Umbilical cord (tissue), 2 donors: ENCODE measurements around the gene GOLT1A. TPM values are rescaled to one million over a fixed set of nuclear protein-coding genes. Genes with fewer than 3 reads are reported as not detected.
A peak's percentile ranks its signal among the peaks of the same experiment; 100 is the strongest.

Experiments
- DNase-seq: peaks from one replicate; pipeline ENCODE4 v3.0.0-alpha.2; 2015; ENCODE audit warnings: low spot score
- total RNA-seq: library from RNA; depleted of rRNA; stranded (reverse); fragments of >200 nt; gene quantifications from one replicate; pipeline ENCODE4 v1.2.3, GENCODE V29; 2014; ENCODE audit warnings: low replicate concordance; ENCODE audit not compliant: insufficient read depth

GOLT1A gene
- total RNA-seq, 1 donor from 2014 or later, result not detected

DNA sequence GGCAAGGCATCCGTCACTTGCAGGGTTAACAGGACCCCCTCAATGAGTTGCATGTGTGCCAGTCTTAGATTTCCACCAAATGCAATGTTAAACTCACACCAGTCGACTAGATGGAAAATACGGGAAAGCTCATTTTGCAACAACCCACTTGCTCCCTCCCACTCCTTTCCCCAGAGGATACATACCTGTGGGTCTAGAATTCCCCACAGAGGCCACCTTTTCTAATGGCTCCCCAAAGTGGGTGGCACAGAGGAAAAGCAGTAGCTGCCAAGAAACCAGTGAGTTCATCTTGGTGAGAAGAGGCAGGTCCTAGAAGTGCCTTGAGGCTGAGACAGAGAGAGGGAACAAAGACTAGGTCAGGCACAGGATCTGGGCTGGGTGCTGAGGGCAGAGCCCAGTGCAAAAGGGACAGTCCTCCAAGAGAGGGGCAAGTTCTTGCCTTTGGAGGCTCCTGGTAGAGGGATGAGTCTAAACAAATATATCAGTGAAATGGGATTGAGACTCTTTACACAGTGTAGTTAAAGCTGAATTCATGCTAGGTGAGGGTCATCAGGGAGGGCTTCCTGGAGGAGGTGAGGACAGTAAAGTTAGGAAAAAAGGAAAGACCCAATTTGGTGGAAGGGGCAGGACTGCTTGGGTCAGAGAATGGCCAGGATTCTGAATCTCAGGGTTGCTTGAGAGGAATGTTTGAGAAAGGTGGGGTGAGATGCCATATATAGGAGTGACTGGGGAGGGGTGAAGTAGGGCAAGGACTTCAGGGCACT, 21.0 kb downstream of the GOLT1A start:
- no peak for DNase-seq

DNA sequence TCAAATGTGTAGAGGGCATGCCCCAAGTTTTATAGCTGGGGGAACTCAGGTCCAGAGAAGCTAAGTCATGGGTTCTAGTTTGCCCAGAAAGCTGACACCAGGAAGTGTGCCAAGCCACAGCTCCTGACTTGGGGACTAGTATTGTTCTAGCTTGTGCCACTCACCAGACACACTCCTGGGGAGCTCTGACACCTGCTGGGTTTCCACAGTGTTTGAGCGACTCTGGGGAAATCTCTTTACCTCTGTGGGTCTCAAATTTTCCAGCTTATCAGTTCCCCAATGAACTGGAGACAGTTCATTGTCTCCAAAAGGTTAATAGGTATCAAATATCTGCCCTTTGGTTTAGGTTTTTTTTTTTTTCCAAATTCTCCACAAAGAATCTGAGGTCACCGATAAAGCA, 21.7 kb downstream of the GOLT1A start:
- no peak for DNase-seq

DNA sequence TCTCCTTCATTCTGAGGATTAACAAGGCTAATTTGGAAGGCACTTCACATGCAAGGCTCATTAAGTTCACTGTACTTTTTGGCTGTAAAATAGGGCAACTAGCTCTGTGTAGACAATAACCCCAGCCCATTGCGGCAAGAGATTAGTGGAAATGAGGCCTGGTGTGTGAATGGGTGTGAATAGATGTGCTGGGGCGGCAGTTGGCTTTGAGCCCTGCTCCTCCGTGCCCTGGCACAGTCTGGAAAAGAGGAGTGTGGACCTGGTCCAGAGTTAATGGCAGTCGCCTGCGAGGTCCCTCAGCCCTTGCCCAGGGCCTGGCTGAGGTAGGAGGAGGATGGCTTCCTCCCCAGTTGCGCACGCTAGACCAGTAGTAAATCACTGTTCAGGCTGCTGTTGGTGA, 22.3 kb downstream of the GOLT1A start:
- no peak for DNase-seq

DNA sequence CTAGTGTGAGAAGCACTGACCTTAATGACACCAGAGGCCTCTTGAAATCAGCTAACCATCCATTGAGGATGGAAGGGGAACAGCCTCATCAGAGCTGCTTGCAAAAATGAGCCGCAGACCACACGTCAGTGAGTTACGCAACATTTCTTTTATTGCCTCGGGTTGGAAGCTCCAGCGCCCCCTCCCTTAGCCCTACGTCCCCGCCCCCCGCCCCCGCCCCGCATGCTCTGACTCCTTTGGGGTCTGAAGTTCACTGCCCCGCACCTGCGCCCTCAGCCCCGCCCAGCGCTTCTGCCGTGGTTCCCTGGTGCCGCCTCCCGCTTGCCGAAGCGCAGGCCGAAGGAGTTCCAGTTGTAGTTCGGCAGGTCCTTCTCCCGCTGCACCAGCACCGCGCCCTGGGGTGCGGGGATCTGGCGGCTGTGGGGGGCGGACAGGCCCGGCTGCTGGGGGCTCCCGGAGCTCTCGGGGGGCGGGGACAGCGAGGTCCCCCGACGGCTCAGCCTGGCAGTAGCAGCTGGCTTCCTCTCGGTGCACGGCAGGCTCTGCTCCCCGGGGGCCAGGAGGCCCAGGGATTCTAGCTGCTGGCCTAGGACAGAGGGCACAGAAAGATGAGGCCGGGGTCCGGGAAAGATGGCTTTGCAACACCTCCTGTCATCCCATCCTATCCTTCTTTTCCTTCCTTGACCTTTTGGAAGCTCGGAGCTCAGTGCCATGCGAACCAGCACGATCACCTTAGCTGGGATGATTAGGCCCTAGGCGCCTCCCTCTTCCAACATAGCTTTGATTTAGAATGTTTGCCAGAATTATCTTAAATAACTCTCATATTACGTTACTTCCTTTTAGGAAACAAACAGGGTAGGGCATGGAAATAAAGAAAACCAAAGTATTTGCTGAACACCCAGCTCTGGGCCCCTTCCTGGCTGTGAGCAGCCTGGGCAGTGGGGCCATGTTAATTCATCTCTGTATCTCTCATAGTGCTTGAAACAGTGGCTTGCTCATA, 23.3 kb downstream of the GOLT1A start:
- peak; percentile 76 for DNase-seq

DNA sequence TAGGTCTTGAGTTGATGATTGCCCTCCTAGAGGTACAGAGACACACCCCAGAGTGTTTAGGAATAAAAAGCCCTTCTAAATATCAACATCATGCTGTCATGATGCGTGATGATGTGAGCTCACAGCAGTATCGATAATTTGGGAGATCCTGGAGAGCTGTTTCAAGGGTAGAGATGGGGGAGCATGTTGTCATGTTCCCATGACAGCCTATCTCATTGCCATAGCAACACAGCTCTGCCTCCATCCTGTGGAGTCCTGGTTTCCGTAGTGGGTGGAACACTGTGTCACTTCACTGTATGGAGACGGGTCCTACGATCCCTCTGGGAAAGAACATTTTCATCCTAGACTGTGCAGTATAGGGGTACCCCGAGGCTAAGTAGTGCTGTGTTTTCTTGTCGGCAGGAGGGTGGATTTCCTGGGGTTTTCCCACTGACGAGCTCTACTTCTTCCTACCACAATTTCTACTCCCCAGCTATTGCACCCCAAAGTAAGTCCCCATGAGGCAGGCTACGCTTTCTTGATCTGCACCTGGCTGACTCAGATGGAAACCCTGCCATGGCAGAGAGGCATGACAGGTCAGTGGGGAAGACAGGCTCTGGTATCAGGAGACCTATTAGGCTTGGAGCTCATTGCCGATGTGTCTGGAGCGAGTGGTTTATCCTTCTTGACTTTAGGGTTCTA, 24.7 kb downstream of the GOLT1A start:
- no peak for DNase-seq

DNA sequence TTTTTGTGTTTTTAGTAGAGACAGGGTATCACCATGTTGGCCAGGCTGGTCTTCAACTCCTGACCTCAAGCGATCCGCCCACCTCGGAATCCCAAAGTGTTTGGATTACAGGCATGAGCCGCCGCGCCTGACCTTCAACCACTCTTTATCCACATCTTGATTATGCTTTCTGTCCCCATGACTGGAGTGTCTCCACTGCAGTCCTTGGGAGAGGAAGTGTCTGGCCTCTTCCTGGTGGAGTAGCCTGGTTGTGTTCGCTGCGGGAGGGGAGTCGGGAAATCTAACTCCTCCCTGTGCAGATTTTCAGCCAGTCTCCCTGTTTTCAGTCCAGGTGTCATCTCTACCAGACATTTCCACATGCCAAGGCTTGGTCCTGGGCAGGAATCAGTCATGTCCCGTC, 27.2 kb downstream of the GOLT1A start:
- DNase-seq, result no peak

DNA sequence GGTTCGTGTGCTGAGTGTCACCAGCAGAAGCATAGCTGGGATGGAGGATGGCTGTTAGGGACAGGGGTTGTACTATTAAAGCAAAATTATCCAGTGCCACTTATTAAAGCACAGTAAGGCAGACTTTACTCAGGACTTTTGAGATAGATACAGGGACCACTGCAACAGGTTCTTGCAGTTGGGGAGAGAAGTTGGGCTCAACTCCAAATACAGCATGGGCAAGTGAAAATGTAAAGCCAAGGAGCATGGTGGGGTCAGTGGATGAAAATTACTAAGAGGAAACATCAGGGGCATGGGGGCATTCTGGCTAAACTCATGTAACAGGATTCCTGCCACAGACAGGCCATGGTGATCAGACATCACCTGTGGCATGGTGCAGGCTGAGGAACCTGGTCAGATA, 32.7 kb downstream of the GOLT1A start:
- no peak for DNase-seq

DNA sequence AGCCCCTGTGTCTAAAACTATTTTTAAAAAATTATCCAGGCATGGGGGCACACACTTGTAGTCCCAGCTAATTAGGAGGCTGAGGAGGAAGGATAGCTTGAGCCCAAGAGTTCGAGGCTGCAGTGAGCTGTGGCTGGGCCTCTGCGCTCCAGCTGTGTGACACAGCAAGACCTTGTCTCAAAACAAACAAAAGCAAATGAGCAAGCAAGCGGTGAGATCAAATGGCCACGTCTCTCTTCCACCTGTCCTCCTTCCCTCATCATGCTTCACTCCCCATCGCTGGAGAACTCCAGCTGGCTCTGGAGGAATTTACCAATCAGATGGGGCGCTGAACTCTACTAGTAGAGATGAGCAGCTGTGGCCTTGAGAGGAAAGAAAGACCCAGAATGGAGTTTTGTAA, 33.7 kb downstream of the GOLT1A start:
- no peak for DNase-seq

DNA sequence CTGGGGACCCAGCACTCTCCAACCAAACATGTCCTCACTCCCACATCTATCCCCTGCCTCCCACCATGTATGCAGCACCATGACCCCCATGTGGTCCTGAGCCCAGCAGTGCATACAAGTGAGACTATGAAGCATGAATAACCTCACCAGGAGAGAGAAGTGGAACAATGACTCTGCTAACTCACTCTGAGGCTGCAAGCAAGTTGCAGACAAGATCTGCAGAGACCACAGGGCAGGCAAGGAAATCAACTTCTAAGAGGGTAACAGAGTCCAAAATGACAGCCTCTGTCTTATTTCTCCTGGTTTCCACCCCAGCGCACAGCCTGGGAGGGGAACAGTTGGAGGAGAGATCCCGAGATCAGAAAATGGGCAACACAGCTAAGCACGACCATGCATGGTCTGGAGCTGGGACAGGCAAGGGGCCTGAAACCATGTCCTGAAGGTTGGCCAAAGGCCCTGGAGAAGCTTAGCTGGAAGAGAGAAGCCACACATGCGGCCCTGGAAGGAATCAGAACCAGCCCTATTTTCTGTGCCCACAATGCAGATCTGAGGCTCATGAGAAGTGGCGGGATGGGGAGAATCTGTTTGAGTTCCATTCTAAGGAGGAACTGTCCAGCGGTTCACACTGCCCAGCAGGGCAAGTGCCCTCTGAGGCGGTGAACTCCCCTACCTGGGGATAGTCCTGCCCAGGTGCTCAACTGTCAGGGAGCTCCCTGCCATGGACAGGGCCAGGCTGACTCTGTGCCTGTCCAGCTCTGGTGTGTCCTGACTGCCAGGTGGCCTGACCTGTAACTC, 35.1 kb downstream of the GOLT1A start:
- DNase-seq, result no peak

DNA sequence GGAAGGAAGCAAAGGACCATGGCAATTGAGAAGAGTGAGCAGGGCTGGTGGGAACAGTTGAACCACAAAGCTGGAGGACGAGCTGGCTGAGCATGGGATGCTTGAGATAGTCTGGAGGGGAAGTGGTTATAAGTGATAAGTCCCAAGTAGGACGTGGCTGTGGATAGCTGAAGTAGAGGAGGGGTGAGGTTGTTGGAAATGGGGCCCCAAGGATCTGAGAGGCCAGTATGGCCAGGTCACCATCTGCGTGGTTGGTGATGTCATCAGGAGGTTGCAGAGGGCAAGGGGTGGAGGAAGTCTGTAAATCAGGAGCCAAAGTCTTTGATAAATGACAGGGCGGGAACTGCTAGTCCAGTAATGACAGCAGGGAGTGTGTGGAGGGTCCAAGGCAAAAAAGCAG, 36.7 kb downstream of the GOLT1A start:
- DNase-seq, result no peak

DNA sequence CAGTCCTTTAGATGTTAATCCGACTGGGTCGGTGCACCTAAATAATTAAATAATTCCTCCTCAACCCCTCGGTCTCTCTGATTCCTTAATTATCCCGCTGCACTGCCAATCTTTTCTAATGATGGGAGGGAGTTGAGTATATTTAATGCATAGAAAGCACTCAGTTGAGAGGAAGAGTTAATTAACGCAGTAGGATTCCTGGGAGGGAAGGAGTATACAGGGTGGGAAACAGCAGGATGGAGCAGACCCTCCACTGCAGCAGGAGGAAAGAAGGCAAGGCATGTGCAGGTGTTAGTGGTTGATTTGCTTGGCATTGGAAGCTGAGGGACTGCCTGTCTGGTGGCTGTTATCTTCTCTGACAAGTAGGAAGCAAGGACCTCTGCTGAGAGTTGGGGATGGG, 37.7 kb downstream of the GOLT1A start:
- DNase-seq, result no peak

DNA sequence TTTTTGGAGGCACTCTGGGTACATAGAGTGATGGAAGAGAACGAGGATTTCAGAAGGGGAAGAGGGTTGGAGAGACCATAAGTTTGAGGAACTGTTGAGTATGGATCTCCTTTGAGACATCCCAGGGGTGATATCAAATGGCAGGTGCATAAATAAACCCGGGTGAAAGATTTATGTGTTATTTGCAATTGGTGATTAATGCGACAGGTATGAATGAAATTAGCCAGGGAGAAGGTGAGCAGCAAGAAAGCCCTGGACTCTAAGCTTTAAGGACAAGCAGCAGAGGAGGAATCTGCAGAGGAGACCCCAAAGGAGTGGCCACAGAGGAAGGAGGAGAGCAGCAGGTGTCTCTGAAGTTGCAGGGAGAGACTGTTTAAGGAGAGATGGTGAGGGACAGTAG, 38.8 kb downstream of the GOLT1A start:
- no peak for DNase-seq

DNA sequence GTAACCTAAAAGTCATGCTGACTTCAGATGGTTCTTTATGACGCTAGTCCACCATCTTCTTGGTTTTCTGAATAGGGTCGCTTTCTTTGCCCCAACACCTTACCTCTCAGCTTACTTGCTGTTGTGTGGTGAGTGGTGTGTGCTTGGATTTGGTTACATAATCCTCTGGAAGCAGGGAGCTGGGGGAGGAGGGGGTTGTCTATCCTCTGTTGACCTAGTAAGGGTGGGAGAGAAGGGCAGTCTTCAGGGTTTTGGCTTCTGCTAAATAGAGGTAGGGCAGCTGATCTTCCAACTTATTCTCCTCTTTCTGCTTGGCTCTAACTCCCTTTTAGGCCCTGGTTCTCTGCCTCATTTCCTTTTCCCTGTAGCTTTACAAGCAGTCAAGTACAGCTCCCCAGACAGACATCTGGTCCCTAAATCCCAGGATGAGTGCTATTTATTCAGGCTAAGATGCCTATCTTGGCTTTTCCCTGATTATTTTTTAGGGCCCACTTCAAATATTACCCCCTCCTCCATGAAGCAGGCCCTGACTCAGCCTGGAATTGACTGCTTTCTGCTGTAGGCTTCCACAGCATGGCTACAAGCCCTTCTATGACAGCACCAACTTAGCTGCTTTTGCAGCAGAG, 41.3 kb downstream of the GOLT1A start:
- DNase-seq, result peak; percentile 65

DNA sequence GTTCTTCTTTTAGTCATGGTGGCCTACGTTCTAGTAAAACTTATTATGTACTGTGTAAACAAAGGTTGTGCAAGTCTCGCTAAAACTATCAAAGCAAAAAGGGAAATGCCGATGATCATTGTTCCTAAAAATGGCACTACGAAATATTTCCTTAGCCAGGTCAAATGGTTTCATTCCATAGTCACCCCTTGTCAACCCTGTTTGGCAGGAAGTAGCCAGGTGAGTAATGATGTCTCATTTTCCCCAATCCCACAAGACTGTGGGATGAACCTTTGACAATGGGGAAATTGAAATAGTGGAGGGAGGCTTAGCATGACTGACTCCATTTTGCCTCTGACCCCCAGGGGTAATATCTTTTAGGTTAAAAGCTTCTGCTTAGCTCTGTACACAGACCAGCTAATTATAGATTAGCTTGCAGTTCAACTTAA, 42.0 kb downstream of the GOLT1A start:
- no peak for DNase-seq

DNA sequence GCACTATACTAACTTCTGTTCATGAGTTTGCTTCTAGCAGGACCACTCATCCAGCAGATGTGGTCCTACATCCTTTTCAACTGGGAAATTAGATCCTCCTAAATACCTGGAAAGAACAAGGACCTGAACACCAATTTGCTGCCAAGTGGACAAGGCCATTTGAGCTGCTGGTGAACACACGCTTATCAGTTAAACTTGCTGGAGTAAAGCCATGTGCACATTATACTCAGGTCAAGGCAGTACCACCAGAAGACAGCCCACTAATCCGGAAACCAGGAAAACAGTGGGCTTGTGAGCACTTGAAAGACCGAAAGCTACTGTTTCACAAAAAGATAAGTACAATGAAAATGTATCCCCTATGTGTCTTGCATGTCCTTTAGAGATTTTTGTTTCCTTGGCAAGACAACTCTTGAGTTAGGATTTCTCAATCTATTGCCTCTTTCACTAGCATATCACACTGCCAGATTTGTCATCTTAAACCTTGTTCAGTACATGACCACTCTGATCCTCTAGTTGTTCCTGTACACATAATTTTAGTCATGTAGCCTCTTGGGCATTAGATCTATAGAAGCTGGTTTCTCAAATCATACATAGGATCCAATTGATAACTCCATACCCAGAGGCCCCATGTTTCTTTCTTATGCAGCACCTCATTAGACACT, 43.2 kb downstream of the GOLT1A start:
- no peak for DNase-seq

DNA sequence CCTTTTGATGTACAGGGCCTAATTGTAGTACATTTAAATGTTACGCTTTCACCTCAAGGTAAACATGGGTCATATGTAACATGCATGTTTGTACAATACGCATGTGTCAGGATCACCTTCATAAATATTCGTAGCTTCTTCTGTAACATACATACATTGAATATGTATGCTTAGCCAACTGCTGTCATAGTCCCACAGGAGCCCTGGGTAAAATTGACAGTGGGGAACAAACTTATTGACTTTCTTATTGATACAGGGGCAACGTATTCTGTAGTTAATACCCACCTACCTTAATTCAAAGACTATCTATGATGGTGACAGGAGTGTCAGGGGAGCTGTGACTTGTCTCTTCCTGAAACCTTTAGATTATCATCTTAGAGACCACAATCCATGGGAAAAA, 43.9 kb downstream of the GOLT1A start:
- DNase-seq, result no peak

DNA sequence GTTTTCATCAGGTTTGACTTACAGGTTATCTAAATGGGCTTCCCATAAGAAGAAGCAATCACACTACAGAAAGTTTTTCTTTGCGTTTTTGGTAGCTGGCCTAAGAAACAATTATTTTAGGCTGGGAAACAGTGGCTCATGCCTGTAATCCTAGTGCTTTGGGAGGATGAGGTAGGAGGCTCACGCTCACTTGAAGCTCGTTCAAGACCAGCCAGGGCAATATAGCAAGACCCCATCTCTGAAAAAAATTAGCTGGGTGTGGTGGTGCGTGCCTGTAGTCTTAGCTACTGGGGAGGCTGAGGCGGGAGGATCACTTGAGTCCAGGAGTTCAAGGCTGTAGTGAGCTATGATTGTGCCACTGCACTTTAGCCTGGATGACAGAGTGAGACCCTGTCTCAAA, 46.1 kb downstream of the GOLT1A start:
- no peak for DNase-seq

DNA sequence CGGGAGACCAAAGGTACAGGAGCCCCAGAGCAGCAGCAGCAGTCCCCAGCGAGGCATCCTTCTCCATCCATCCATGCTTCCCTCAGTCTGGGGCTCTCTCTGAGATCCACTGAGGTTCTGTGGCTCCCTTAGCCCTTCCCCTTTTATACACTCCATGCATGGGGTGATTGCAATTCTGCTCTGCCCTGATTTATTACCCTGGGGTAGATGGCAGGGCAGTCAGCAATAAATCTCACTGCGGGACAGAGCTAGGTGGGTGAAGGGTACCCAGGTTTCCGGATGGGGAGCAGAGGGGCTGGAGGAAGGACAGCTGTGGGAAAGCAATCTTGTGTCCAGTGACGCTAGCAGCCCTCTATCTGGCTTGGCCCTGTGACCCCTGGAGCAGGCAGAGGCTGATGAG, 47.6 kb downstream of the GOLT1A start, which contains the start of gene REN:
TSS of gene REN (minus strand) at position 119 of the 400 bp plus-strand sequence. CDS start at position 75, 44 bp downstream.
- no peak for DNase-seq

DNA sequence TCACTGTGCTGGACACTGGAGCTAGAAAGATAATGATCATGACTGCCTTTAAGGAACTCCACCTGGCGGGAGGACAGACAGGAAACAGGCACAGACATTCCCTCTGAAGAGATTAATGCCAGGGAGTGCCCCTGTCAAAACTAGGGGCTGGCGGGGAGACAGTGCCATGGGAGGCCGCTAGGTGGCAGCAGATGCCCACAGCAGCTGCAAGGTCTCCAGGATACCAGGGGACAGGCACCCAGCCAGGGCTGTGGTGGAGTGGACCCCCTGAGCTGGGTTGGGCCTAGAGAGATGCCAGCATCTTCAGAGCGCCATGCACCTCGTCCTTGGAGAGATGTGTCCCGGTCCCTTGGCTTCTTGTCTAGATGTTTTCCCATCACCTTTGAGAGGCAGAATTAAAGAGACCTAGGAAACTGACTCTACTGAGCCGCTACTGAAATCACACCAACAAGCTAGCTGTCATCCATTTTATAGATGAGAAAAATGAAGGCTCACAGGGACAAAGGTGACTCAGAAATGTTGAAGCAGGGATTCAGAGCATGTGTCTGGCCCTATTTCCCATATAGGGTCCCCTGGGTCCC, 51.2 kb downstream of the GOLT1A start:
- peak; percentile 77 for DNase-seq
